NAMALWA (cell line): ENCODE data around the gene COX6B2.

Source experiments
- DNase-seq: peaks from one replicate; pipeline ENCODE4 v3.0.0-alpha.2; 2015; ENCODE audit warnings: low spot score

COX6B2 gene

GRCh38 chr19:55362174-55362989 lies 7.9 kb upstream of the COX6B2 start:
- no peak for DNase-seq

GRCh38 chr19:55360902-55361301 lies 6.4 kb upstream of the COX6B2 start:
- DNase-seq, result no peak

- no peak for DNase-seq
These were observed 4.7 kb upstream of the COX6B2 start for GRCh38 chr19:55358943-55359908.

GRCh38 chr19:55358493-55358892 lies 4.0 kb upstream of the COX6B2 start:
- DNase-seq, result no peak

GRCh38 chr19:55355213-55355821 lies 798 bp upstream of the COX6B2 start:
- no peak for DNase-seq

- peak; percentile 75 for DNase-seq
These were observed 469 bp downstream of the COX6B2 start for GRCh38 chr19:55353803-55354697.

- DNase-seq, result no peak
These were observed 1.1 kb downstream of the COX6B2 start for GRCh38 chr19:55353356-55353802.

- no peak for DNase-seq
These were observed 1.9 kb downstream of the COX6B2 start for GRCh38 chr19:55352549-55353145.

GRCh38 chr19:55352040-55352439 lies 2.5 kb downstream of the COX6B2 start:
- DNase-seq, result no peak

GRCh38 chr19:55350620-55351315 lies 3.8 kb downstream of the COX6B2 start:
- no peak for DNase-seq

GRCh38 chr19:55348317-55349034 lies 6.0 kb downstream of the COX6B2 start:
- no peak for DNase-seq

GRCh38 chr19:55347442-55348009 lies 7.0 kb downstream of the COX6B2 start:
- DNase-seq, result no peak

- no peak for DNase-seq
These were observed 7.6 kb downstream of the COX6B2 start for GRCh38 chr19:55346725-55347441.

- DNase-seq, result no peak
These were observed 8.4 kb downstream of the COX6B2 start for GRCh38 chr19:55345818-55346724.

GRCh38 chr19:55345101-55345817 lies 9.3 kb downstream of the COX6B2 start:
- no peak for DNase-seq

- DNase-seq, result no peak
These were observed 10.1 kb downstream of the COX6B2 start for GRCh38 chr19:55344444-55344843.
